OCI-LY3 (cell line): ENCODE measurements around the gene ANKRD26.

Experiments used
- EZH2phosphoT487 ChIP-seq: fragments of 200-600 bp; shearing (Covaris generic); IDR thresholded peaks from 2 replicates; pipeline ENCODE4 v1.6.1; 2018; ENCODE audit warnings: antibody characterized with exemption, mixed run types, low read depth
- TF ChIP-seq, protein P1 (sequence below): fragments of 200-600, 300-600 bp; sonication (generic); IDR thresholded peaks from 2 replicates; pipeline ENCODE4 v1.5.1; 2014; ENCODE audit warnings: antibody characterized with exemption, low read length, low read depth

DNA sequence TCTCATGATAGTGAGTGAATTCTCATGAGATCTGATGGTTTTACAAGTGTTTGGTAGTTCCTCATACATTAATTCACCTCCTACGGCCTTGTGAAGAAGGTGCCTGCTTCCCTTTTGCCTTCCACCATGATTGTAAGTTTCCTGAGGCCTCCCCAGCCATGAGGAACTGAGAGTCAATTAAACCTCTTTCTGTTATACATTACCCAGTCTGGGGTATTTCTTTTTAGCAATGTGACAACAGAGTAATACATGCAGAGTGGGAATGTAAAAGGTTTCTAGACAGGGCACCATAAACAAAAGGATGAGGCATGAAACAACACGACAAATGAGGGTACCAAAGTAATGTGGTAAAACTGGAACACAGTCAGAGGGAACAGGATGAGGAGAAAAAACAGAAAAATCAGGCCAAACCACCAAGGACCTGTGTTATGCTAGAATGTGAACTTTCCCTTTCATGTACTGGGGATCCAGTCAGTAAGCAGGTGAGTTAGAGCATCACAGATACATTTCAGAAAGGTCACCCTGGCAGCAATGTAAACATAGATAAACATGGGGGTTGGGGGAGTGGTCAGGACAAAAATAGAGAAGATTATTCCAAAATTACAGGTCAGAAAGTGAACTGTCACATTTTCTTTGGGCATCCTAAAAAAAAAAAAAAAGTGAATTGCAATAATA, 31.9 kb downstream of the ANKRD26 start:
- TF ChIP-seq, protein P1, sequence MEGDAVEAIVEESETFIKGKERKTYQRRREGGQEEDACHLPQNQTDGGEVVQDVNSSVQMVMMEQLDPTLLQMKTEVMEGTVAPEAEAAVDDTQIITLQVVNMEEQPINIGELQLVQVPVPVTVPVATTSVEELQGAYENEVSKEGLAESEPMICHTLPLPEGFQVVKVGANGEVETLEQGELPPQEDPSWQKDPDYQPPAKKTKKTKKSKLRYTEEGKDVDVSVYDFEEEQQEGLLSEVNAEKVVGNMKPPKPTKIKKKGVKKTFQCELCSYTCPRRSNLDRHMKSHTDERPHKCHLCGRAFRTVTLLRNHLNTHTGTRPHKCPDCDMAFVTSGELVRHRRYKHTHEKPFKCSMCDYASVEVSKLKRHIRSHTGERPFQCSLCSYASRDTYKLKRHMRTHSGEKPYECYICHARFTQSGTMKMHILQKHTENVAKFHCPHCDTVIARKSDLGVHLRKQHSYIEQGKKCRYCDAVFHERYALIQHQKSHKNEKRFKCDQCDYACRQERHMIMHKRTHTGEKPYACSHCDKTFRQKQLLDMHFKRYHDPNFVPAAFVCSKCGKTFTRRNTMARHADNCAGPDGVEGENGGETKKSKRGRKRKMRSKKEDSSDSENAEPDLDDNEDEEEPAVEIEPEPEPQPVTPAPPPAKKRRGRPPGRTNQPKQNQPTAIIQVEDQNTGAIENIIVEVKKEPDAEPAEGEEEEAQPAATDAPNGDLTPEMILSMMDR, result no peak
- no peak for TF ChIP-seq EZH2phosphoT487
